Common myeloid progenitor, CD34-positive (primary cell): ENCODE data around the gene TAF4B.
"Not testable (repeated sequence)": the region's sequence is repeated elsewhere in the genome, so short reads cannot be mapped to it uniquely, and the experiment has no call there.

Experiments
- CTCF ChIA-PET: fragments of 350-600 bp; sonication (Branson Sonifier 250); formaldehyde crosslinking; loops from one replicate; lab custom pipeline; 2021; ENCODE audit warnings: antibody characterized with exemption; lab: Charles Lee
- POLR2A ChIA-PET: fragments of 350-600 bp; sonication (Branson Sonifier 250); formaldehyde crosslinking; loops from one replicate; lab custom pipeline; 2021; ENCODE audit warnings: antibody characterized with exemption; lab: Charles Lee
- DNase-seq, 3 donors: peaks; one replicate each; pipeline versions ENCODE4 v3.0.0 to v3.0.0-alpha.2; 2013
- H3K27ac ChIP-seq, 2 experiments: 1 replicate in 1 of 2; 2 replicates in 1 of 2; pipeline ENCODE4 v1.7.0; 2013; ENCODE audit warnings: inconsistent platforms in 2 of 2, low read length in 2 of 2, mild to moderate bottlenecking in 2 of 2, low read depth in 1 of 2, moderate library complexity in 1 of 2; ENCODE audit not compliant: severe bottlenecking in 2 of 2, insufficient read depth in 1 of 2, poor library complexity in 1 of 2
- H3K27me3 ChIP-seq, 5 experiments: replicated peaks in 2 of 5; 1 replicate in 3 of 5; 2 replicates in 2 of 5; pipeline versions ENCODE4 v1.6.1 to v1.7.0; 2013; ENCODE audit warnings: low read length in 4 of 5, mild to moderate bottlenecking in 2 of 5, moderate library complexity in 2 of 5, inconsistent platforms in 1 of 5; ENCODE audit not compliant: insufficient read depth in 5 of 5, control insufficient read depth in 4 of 5
- H3K36me3 ChIP-seq, 4 experiments: 1 replicate in 2 of 4; 2 replicates in 2 of 4; pipeline versions ENCODE4 v1.6.1 to v1.7.0; 2013; ENCODE audit warnings: low read length in 3 of 4, control low read depth in 1 of 4, mild to moderate bottlenecking in 1 of 4; ENCODE audit not compliant: control insufficient read depth in 4 of 4, insufficient read depth in 4 of 4
- H3K4me1 ChIP-seq, 4 experiments: 1 replicate in 3 of 4; 2 replicates in 1 of 4; pipeline versions ENCODE4 v1.6.1 to v1.7.1; 2013; ENCODE audit warnings: low read length in 3 of 4, mild to moderate bottlenecking in 3 of 4, control low read depth in 1 of 4, inconsistent platforms in 1 of 4, moderate library complexity in 1 of 4; ENCODE audit not compliant: control insufficient read depth in 4 of 4, insufficient read depth in 4 of 4; ENCODE audit errors: control extremely low read depth in 1 of 4
- H3K4me3 ChIP-seq, 7 experiments: 1 replicate in 4 of 7; 2 replicates in 3 of 7; pipeline versions ENCODE4 v1.5.1 to v1.7.0; 2013; ENCODE audit warnings: mild to moderate bottlenecking in 7 of 7, low read length in 6 of 7, moderate library complexity in 6 of 7, inconsistent platforms in 2 of 7, low read depth in 2 of 7, control low read depth in 1 of 7; ENCODE audit not compliant: insufficient read depth in 4 of 7, control insufficient read depth in 1 of 7; ENCODE audit errors: extremely low read depth in 1 of 7
- H3K9me3 ChIP-seq, 5 experiments: 1 replicate in 4 of 5; 2 replicates in 1 of 5; pipeline versions ENCODE4 v1.6.1 to v1.7.1; 2013; ENCODE audit warnings: low read length in 4 of 5, mild to moderate bottlenecking in 2 of 5, inconsistent platforms in 1 of 5, low read depth in 1 of 5, moderate library complexity in 1 of 5; ENCODE audit not compliant: control insufficient read depth in 4 of 5, insufficient read depth in 2 of 5; ENCODE audit errors: control extremely low read depth in 1 of 5
- WGBS: methylation state at CpG from one replicate; pipeline ENCODE4 v1.1.5; 2013; ENCODE audit not compliant: insufficient coverage; 5-methylcytosine and 5-hydroxymethylcytosine counted together

Gene TAF4B

DNA sequence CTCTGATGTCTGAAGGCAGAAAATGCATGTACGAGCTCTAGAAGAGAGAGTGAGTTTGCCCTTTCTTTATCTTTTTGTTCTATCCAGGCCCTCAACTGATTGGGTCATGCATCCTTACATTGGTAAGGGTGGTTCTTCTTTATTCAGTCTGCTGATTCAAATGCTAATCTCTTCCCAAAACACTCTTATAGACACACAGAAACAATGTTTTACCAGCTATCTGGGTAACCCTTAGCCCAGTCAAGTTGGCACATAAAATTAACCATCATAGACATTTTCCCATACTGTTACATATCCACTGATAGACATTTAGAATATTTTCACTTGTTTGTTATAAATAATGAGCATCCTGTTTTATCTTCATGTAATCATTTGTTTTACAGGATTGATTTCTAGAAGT lies 141.2 kb downstream of the TAF4B start:
- ChIA-PET POLR2A (no interaction called here), CTCF (no interaction called here)
- peaks cover 0 to 18% (median 1%) of the 10 kb centered on the region in 4 experiments for H3K36me3 ChIP-seq
- no peak overlapping the region for H3K4me3 ChIP-seq
- H3K9me3 ChIP-seq = peaks cover 0 to 6% (median 0%) of the 10 kb centered on the region in 5 experiments
- H3K27ac ChIP-seq = no peak overlapping the region
- no peaks in the 10 kb centered on the region for H3K27me3 ChIP-seq
- no peaks in the 10 kb centered on the region for H3K4me1 ChIP-seq
- WGBS = 100% methylated on average over 1 of the region's 1 CpG
- no peak for DNase-seq

DNA sequence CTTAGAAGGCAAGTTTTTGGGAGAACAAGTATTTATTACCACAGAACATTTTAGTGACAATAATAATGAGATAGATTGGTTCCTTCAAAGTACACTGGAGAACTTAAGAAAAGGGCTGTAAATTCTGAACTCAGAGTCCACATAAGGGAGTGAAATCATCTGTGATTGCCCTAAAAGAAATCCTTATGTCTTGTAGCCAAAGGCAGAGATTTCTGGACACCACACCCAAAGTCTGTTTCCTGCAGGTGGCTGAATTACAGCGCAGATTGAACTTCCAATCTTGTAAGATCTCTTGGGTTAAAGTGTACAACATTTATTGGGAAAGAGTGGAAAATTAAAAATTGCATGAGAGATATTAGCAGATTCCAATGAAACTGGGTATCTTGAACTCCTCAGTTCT lies 143.8 kb downstream of the TAF4B start:
- H3K4me1 ChIP-seq = no peaks in the 10 kb centered on the region
- POLR2A ChIA-PET = no interaction called here
- DNase-seq = no peak
- no peak overlapping the region for H3K27ac ChIP-seq
- H3K9me3 ChIP-seq = peaks cover 0 to 6% (median 0%) of the 10 kb centered on the region in 5 experiments
- peaks cover 0 to 21% (median 1%) of the 10 kb centered on the region in 4 experiments for H3K36me3 ChIP-seq
- H3K4me3 ChIP-seq = no peak overlapping the region
- CTCF ChIA-PET = interaction anchor here (1.9 to 2.0 kb wide), 2 partner anchors 12 to 14 kb away, joined by 6 to 7 read pairs; no protein-coding TSS in a partner anchor
- 100% methylated on average over 1 of the region's 1 CpG for WGBS
- no peaks in the 10 kb centered on the region for H3K27me3 ChIP-seq

DNA sequence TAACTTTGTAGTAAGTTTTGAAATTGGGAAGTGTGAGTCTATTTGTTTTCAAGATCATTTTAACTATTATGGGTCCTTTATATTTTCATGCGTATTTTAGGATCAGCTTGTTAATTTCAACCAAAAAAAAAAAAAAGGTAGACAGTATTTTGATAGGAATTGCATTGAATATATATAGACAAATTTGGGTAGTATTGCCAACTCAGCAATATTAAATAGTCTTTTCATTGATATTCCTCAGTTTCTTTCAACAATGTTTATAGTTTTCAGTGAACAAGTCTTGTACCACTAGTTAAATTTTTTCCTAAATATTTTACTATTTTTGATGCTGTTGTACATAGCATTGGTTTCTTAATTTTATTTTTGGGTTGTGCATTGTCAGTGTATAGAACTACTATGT lies 149.9 kb downstream of the TAF4B start:
- POLR2A ChIA-PET = no interaction called here
- Histone ChIP-seq H3K27ac (no peak overlapping the region), H3K36me3 (peaks cover 0 to 3% (median under 1%) of the 10 kb centered on the region in 4 experiments), H3K4me1 (no peaks in the 10 kb centered on the region), H3K4me3 (no peak overlapping the region), H3K27me3 (no peaks in the 10 kb centered on the region), H3K9me3 (peaks cover 0 to 3% (median 0%) of the 10 kb centered on the region in 5 experiments)
- no CpG with 5 or more reads among the region's 1 CpG for WGBS
- DNase-seq = no peak
- CTCF ChIA-PET = no interaction called here

DNA sequence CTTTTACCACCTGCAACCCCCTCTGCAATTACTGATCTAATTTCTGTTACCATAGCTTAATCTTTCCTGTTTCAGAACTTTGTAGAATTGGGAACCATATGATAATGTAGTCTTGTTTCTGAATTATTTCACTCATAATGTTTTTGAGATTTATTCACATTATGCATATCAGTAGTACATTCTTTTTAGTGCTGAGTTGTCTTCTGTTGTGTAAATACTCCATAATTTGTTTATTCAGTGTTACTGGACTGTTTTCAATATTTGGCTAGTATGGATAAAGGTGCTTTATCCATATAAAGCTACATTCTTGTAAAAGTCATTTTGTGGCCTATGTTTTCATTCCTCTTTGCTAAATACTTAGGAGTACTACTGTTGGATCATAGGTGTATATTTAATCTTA lies 152.5 kb downstream of the TAF4B start:
- H3K36me3 ChIP-seq = peaks cover 0 to 3% (median under 1%) of the 10 kb centered on the region in 4 experiments
- H3K9me3 ChIP-seq = peaks cover 0 to 3% (median 0%) of the 10 kb centered on the region in 5 experiments
- ChIA-PET CTCF (no interaction called here), POLR2A (no interaction called here)
- H3K4me3 ChIP-seq = no peak overlapping the region
- H3K4me1 ChIP-seq = no peaks in the 10 kb centered on the region
- no peaks in the 10 kb centered on the region for H3K27me3 ChIP-seq
- H3K27ac ChIP-seq = no peak overlapping the region
- DNase-seq = no peak

DNA sequence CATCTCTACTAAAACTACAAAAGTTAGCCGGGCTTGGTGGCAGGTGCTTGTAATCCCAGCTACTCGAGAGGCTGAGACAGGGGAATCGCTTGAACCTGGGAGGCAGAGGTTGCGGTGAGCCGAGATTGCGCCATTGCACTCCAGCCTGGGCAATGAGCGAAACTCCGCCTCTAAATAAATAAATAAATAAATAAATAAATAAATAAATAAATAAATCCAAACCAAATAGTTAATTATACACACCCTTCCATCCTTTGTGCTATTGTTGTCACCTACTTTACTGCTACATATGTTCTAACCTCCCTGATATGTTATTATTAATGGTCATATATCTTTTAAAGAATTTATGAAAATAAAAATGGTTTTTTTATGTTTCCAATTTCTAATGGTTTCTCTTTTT lies 155.3 kb downstream of the TAF4B start:
- H3K27ac ChIP-seq, DNase-seq, H3K36me3 ChIP-seq, POLR2A ChIA-PET, H3K27me3 ChIP-seq, H3K9me3 ChIP-seq, H3K4me3 ChIP-seq, H3K4me1 ChIP-seq: not testable (repeated sequence)
- CTCF ChIA-PET = interaction anchor here (1.1 to 1.4 kb wide), 2 partner anchors 8 to 10 kb away, joined by 3 to 6 read pairs; no protein-coding TSS in a partner anchor
- WGBS = no CpG with 5 or more reads among the region's 8 CpGs

DNA sequence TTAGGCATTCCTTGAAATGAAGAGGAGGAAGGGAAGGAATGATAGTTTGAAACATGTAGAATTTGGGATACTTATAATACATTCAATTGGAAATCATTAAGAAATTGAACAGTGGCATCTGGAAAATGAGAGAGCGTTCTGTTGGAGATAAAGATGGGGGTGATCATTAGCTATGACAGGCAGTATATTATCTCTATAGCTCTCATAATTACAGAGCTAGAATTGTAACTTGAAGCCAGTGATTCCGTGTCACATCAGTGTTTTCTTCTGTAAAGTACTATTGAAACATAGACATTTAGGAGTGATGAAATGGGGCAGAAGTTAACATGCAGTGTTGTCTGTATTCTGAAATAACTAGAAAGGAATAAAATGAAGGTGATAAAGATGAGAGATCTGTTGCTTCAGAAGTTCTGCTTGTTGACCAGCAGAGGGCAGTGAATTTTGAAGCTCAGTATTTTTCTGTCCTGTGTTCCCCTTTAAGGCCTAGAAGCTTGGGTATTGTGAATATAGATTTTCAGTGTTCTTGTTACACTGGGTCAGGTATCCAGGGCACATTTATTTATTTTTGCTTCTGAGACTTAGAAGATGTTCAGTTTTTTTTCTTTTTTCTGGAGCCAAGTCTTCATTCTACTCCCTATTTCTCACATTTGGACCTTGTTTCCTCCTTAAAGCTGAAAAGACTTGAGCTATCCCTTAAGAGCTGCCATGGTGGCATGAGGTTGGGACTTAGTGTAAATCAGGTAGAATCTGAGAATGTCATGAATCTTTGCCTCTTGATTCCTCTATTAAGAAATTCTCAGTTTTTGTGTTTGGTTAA lies 157.4 kb downstream of the TAF4B start:
- H3K4me3 ChIP-seq = no peak overlapping the region
- ChIA-PET CTCF (interaction anchor here (0.7 to 1.7 kb wide), 15 partner anchors 9 to 634 kb away, joined by 3 to 8 read pairs (median 3); partner anchors contain the start of gene KCTD1), POLR2A (no interaction called here)
- DNase-seq = peak; percentile 53 to 76 (median 75)
- WGBS = 20% methylated on average over 1 of the region's 2 CpGs
- H3K4me1 ChIP-seq = no peaks in the 10 kb centered on the region
- H3K36me3 ChIP-seq = peaks cover 0 to 2% (median 0%) of the 10 kb centered on the region in 4 experiments
- H3K27ac ChIP-seq = no peak overlapping the region
- H3K27me3 ChIP-seq = no peaks in the 10 kb centered on the region
- H3K9me3 ChIP-seq = no peaks in the 10 kb centered on the region

DNA sequence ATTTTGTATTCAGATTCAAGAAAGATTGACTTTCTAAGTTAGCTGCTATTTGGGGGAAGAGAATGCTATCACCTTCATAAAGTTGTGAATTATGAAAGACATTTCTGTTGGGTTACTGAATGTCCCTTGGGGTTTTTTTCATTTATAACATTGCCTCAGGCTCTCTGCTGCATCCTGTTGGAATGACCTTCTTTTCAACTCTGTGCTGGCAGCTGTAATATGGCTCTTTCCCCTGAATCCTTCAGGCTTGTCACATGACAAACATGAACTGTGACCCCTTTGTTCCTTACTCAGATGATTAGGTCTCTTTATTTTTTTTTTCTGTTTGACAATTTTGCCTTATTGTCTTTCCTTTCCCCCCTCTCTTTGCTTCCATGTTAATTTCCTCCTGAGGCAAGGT lies 159.8 kb downstream of the TAF4B start:
- Histone ChIP-seq H3K9me3 (no peaks in the 10 kb centered on the region), H3K36me3 (peaks cover 2 to 12% (median 5%) of the 10 kb centered on the region in 4 experiments), H3K4me1 (no peaks in the 10 kb centered on the region), H3K27ac (no peak overlapping the region), H3K27me3 (no peaks in the 10 kb centered on the region), H3K4me3 (no peak overlapping the region)
- CTCF ChIA-PET = interaction anchor here (1.0 kb wide), 1 partner anchor 620 kb away, joined by 4 read pairs; no protein-coding TSS in a partner anchor
- DNase-seq = no peak
- POLR2A ChIA-PET = no interaction called here
